A549 treated with dexamethasone at 1 μM for 4 hours (cell line): ENCODE results near the gene TMEM80. TPM values are rescaled to one million over a fixed set of nuclear protein-coding genes. Genes with fewer than 3 reads are reported as not detected.

Experiments used
- total RNA-seq: library from RNA; stranded (reverse); fragments of 200-300 nt; extraction: Qiagen RNA extraction; gene quantifications from 5 replicates; pipeline ENCODE4 v1.2.3, GENCODE V29; 2022

The TMEM80 gene
- 7.9 to 10.0 TPM (median 8.4 TPM) in 5 replicates for total RNA-seq

DNA sequence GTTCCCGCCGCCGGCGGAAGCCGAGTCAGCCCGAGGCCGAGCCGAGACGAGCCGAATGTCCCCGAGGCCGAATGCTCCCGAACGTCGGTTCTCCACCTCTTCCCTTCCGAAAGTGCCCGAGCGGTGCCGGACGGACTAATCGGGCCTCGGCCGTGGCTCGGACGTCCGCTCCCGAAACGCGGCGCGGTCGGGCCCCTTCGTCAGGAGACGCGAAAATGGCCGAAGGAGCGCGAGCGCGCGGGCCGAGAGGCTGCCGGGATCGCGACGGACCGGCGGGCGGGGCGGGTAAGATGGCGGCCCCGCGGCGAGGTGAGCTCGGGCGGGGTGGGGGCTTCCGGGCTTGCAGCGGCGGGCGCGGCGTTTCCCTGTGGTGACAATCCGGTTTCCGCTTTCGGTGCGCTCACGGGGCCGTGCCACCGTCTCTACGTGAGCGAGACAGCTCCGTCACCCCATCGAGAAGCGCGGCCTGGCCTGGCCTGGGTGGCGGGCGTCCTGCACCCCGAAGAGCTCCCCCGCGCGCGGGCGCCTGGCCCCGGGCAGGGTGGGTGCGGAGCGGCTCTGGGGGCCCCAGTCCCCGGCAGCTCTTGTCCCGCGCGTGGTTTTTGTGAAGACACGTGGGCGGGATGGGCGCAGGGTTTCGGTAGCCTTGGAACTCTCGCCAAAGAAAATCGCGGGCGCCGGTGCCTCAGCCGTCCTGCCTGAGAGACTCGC lies at the start of gene TMEM80:
Gene TMEM80 (plus strand): TSS at position 279 of the 711 bp plus-strand sequence. CDS start 12 bp downstream, at position 291.

DNA sequence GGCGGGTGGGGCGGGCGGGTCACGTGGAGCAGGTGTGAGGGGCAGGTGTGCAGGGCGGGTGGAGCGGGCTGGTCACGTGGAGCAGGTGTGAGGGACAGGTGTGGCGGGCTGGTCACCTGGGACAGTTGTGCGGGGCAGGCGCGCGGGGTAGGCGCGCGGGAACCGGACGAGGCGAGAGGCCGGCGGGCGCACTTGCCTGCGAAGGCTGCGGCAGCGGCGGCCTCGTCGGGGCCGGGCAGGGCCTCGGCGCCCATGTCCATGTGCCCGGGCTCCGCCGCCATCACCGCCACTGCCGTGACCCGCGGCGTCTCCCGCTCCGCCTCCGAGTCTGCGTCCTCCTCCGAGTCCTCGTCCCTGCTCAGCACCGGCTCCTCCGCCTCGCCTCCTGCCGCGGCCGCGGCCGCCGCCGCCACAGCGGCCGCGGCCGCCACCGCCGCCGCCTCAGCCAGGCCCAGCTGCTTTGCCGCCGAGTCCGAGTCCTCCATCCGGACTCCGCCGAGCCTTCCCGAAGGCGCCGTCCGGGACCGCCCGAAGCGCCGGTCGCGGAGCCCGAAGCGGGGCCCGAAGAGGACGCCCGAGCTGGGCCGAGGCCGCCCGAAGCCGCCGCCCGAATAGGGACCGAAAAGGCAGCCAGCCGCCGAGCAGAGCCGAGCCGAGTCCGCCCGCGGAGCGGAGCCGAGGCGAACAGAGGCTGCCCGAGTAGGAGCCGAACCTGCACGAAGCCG lies 891 bp upstream of the TMEM80 start, which contains the start of gene DEAF1:
Gene DEAF1 (minus strand): TSS at position 660 of the 725 bp plus-strand sequence. CDS start 175 bp downstream, at position 485.

DNA sequence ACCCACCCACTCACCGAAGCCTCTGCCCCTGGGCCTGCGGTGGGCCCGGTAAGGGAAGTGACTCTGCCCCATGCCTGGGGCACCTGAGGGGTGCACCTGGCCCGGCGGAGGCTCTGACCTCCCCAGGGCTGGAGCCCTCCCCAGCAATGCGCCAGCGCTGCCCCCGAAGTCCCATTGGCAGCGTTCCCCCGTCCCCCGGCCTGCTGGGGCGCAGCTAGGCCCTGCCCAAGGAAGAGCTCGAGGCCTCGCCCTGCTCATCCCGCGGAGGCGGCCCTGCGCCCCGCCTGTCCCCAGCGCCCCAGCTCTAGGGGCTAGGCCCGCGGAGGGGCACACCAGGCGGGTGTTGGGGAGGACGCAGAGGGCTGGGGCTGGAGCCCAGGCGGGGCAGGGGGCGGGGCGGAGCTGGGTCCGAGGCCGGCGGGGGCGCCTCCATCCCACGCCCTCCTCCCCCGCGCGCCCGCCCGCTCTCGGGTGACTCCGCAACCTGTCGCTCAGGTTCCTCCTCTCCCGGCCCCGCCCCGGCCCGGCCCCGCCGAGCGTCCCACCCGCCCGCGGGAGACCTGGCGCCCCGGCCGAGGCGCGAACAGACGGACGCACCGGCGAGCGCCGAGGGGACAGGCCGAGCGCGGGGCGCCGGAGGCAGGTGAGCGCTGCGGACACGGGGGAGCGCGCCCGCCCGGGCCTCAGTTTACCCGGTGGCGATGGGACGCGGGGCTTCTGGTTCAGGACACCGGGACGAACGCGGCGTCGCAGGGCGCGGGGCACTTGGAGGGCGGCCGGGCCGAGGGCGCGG lies 10.2 kb downstream of the TMEM80 start, which contains the start of gene EPS8L2:
Gene EPS8L2 (plus strand): TSS at position 586 of the 793 bp plus-strand sequence. CDS start 3,177 bp downstream, outside the sequence.

DNA sequence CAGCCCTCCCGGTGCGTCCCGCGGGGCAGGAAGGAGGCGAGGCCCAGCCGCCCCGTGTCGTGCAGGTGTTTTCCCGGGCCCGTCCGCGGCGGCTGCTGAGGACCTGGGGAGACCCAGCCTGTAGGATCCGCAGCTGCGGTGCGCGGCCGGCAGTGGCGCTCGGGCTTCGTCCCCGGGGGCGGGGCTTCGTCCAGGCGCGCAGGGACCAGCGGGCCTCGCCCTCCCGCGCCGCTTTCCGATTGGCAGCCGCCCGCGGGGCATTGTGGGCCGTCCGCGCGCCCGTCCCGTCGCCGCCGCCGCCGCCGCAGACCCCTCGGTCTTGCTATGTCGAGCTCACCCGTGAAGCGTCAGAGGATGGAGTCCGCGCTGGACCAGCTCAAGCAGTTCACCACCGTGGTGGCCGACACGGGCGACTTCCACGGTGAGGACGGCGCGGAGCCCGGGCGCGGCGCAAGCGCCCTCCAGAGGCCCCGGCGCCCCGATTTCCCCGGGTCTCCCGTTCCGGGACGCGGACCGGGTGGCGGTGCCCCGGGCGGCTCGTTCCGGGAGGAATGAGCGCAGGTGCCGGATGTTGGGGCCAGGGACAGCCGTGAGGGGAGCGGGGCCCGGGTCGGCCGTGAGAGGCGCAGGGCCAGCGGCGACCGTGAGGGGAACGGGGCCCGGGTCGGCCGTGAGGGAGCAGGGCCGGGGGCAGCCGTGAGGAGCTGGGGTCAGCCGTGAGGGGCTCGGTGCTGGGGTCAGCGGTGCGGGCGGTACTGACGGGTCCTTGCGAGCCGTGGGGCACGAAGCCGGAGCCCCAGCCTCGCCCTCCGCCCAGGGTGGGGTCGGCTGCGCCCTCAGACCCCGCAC lies 51.8 kb downstream of the TMEM80 start, which contains the start of gene TALDO1:
Gene TALDO1 (plus strand): TSS at position 307 of the 849 bp plus-strand sequence. CDS start 18 bp downstream, at position 325.

Other genes starting within 250 kb of the TMEM80 start
- 28.7 to 46.7 TPM (median 45.6 TPM) in 5 replicates for gene PTDSS2, start 245.5 kb upstream of the TMEM80 start, total RNA-seq
- gene RNH1, start 188.6 kb upstream of the TMEM80 start, total RNA-seq = 123 to 178 TPM (median 165 TPM) in 5 replicates
- gene HRAS, start 160.2 kb upstream of the TMEM80 start, total RNA-seq = 111 to 166 TPM (median 143 TPM) in 5 replicates
- gene LRRC56, start 158.3 kb upstream of the TMEM80 start, total RNA-seq = 0.52 to 1.1 TPM (median 0.98 TPM) in 5 replicates
- 1.6 to 3.4 TPM (median 2.4 TPM) in 5 replicates for gene LMNTD2, start 135.1 kb upstream of the TMEM80 start, total RNA-seq
- gene RASSF7, start 134.8 kb upstream of the TMEM80 start, total RNA-seq = 53.9 to 61.7 TPM (median 58.5 TPM) in 5 replicates
- 25.8 to 45.8 TPM (median 43.4 TPM) in 5 replicates for gene PHRF1, start 119.3 kb upstream of the TMEM80 start, total RNA-seq
- gene IRF7, start 79.9 kb upstream of the TMEM80 start, total RNA-seq = 6.6 to 9.0 TPM (median 7.0 TPM) in 5 replicates
- gene CDHR5, start 70.9 kb upstream of the TMEM80 start, total RNA-seq = 0.06 to 0.34 TPM (median 0.07 TPM) in 5 replicates
- gene SCT, start 68.6 kb upstream of the TMEM80 start, total RNA-seq = not detected in 5 replicates
- gene DRD4, start 58.5 kb upstream of the TMEM80 start, total RNA-seq = 0.23 to 0.54 TPM (median 0.36 TPM) in 4 of 5 replicates, not detected in the other
- gene DEAF1, start 594 bp upstream of the TMEM80 start, total RNA-seq = 31.2 to 36.9 TPM (median 34.5 TPM) in 5 replicates
- gene EPS8L2, start 10.4 kb downstream of the TMEM80 start, total RNA-seq = 63.5 to 125 TPM (median 102 TPM) in 5 replicates
- 383 to 445 TPM (median 388 TPM) in 5 replicates for gene TALDO1, start 51.6 kb downstream of the TMEM80 start, total RNA-seq
- gene GATD1, start 81.7 kb downstream of the TMEM80 start, total RNA-seq = 30.9 to 49.4 TPM (median 44.9 TPM) in 5 replicates
- 1.7 to 3.3 TPM (median 2.3 TPM) in 5 replicates for gene CEND1, start 94.3 kb downstream of the TMEM80 start, total RNA-seq
- gene SLC25A22, start 102.5 kb downstream of the TMEM80 start, total RNA-seq = 18.6 to 34.0 TPM (median 32.8 TPM) in 5 replicates
- gene PIDD1, start 109.4 kb downstream of the TMEM80 start, total RNA-seq = 7.6 to 15.0 TPM (median 12.6 TPM) in 5 replicates
- 1,768 to 2,076 TPM (median 1,880 TPM) in 5 replicates for gene RPLP2, start 114.2 kb downstream of the TMEM80 start, total RNA-seq
- 33.5 to 55.0 TPM (median 51.9 TPM) in 5 replicates for gene PNPLA2, start 123.1 kb downstream of the TMEM80 start, total RNA-seq
- gene CRACR2B, start 132.1 kb downstream of the TMEM80 start, total RNA-seq = 5.0 to 6.6 TPM (median 6.1 TPM) in 5 replicates
- gene CD151, start 137.1 kb downstream of the TMEM80 start, total RNA-seq = 740 to 821 TPM (median 802 TPM) in 5 replicates
- gene POLR2L, start 146.7 kb downstream of the TMEM80 start, total RNA-seq = 594 to 742 TPM (median 681 TPM) in 5 replicates
- gene TSPAN4, start 147.0 kb downstream of the TMEM80 start, total RNA-seq = 137 to 186 TPM (median 171 TPM) in 5 replicates
- gene CHID1, start 215.0 kb downstream of the TMEM80 start, total RNA-seq = 69.7 to 78.1 TPM (median 73.9 TPM) in 5 replicates
- 28.0 to 43.8 TPM (median 38.8 TPM) in 5 replicates for gene AP2A2, start 230.1 kb downstream of the TMEM80 start, total RNA-seq